ENCODE results near the gene ARHGEF10L. TPM values are rescaled to one million over a fixed set of nuclear protein-coding genes. Genes with fewer than 3 reads are reported as not detected.

ARHGEF10L gene
- total RNA-seq, 1 donor from 2014 or later: 16.7 TPM

GRCh38 chr1:17535300-17535936 is 4.1 kb upstream of the ARHGEF10L start:
- no peak overlapping the region for H3K4me3 ChIP-seq (ENCODE audit: low read length in 3 of 3)
- H3K9ac ChIP-seq (ENCODE audit: low read depth in 1 of 3, low read length in 3 of 3): no peak overlapping the region
- H3K4me1 ChIP-seq (ENCODE audit: control insufficient read depth in 3 of 3, insufficient read depth in 3 of 3, low read length in 3 of 3): peaks cover 26 to 35% (median 26%) of the 10 kb centered on the region in 3 donors
- no peaks in the 10 kb centered on the region for H3K9me3 ChIP-seq (ENCODE audit: control insufficient read depth in 3 of 3, low read length in 3 of 3)
- no peak overlapping the region for H3K27ac ChIP-seq (ENCODE audit: low read depth, low read length)
- H3K27me3 ChIP-seq (ENCODE audit: control insufficient read depth in 3 of 3, insufficient read depth in 3 of 3, low read length in 3 of 3): no peaks in the 10 kb centered on the region
- H3K36me3 ChIP-seq (ENCODE audit: control insufficient read depth in 3 of 3, insufficient read depth in 3 of 3, low read length in 3 of 3): no peaks in the 10 kb centered on the region

GRCh38 chr1:17538010-17538409 is 1.5 kb upstream of the ARHGEF10L start:
- Histone ChIP-seq H3K9ac (ENCODE audit: low read depth in 1 of 3, low read length in 3 of 3) (peak overlapping the region in 1 of 3 donors; percentile 54), H3K9me3 (ENCODE audit: control insufficient read depth in 3 of 3, low read length in 3 of 3) (no peaks in the 10 kb centered on the region), H3K27ac (ENCODE audit: low read depth, low read length) (peak overlapping the region; percentile 57), H3K27me3 (ENCODE audit: control insufficient read depth in 3 of 3, insufficient read depth in 3 of 3, low read length in 3 of 3) (no peaks in the 10 kb centered on the region), H3K4me3 (ENCODE audit: low read length in 3 of 3) (no peak overlapping the region), H3K36me3 (ENCODE audit: control insufficient read depth in 3 of 3, insufficient read depth in 3 of 3, low read length in 3 of 3) (no peaks in the 10 kb centered on the region), H3K4me1 (ENCODE audit: control insufficient read depth in 3 of 3, insufficient read depth in 3 of 3, low read length in 3 of 3) (peaks cover 15 to 24% (median 19%) of the 10 kb centered on the region in 3 donors)

- H3K27me3 ChIP-seq (ENCODE audit: control insufficient read depth in 3 of 3, insufficient read depth in 3 of 3, low read length in 3 of 3): no peaks in the 10 kb centered on the region
- no peaks in the 10 kb centered on the region for H3K36me3 ChIP-seq (ENCODE audit: control insufficient read depth in 3 of 3, insufficient read depth in 3 of 3, low read length in 3 of 3)
- H3K4me3 ChIP-seq (ENCODE audit: low read length in 3 of 3): no peak overlapping the region
- H3K27ac ChIP-seq (ENCODE audit: low read depth, low read length): peak overlapping the region; percentile 68
- H3K9me3 ChIP-seq (ENCODE audit: control insufficient read depth in 3 of 3, low read length in 3 of 3): no peaks in the 10 kb centered on the region
- H3K9ac ChIP-seq (ENCODE audit: low read depth in 1 of 3, low read length in 3 of 3): peak overlapping the region; percentile 10 to 77 (median 65)
- peaks cover 14 to 21% (median 19%) of the 10 kb centered on the region in 3 donors for H3K4me1 ChIP-seq (ENCODE audit: control insufficient read depth in 3 of 3, insufficient read depth in 3 of 3, low read length in 3 of 3)
These were observed 925 bp upstream of the ARHGEF10L start for GRCh38 chr1:17538428-17539117.

GRCh38 chr1:17539118-17539476 is 401 bp upstream of the ARHGEF10L start:
- H3K9me3 ChIP-seq (ENCODE audit: control insufficient read depth in 3 of 3, low read length in 3 of 3): no peaks in the 10 kb centered on the region
- peak overlapping the region in 2 of 3 donors; percentile 55 to 58 for H3K4me3 ChIP-seq (ENCODE audit: low read length in 3 of 3)
- peaks cover 14 to 19% (median 18%) of the 10 kb centered on the region in 3 donors for H3K4me1 ChIP-seq (ENCODE audit: control insufficient read depth in 3 of 3, insufficient read depth in 3 of 3, low read length in 3 of 3)
- H3K36me3 ChIP-seq (ENCODE audit: control insufficient read depth in 3 of 3, insufficient read depth in 3 of 3, low read length in 3 of 3): no peaks in the 10 kb centered on the region
- H3K9ac ChIP-seq (ENCODE audit: low read depth in 1 of 3, low read length in 3 of 3): peak overlapping the region; percentile 33 to 77 (median 65)
- H3K27me3 ChIP-seq (ENCODE audit: control insufficient read depth in 3 of 3, insufficient read depth in 3 of 3, low read length in 3 of 3): no peaks in the 10 kb centered on the region
- H3K27ac ChIP-seq (ENCODE audit: low read depth, low read length): peak overlapping the region; percentile 68

- no peaks in the 10 kb centered on the region for H3K9me3 ChIP-seq (ENCODE audit: control insufficient read depth in 3 of 3, low read length in 3 of 3)
- peak overlapping the region; percentile 86 to 91 (median 87) for H3K4me3 ChIP-seq (ENCODE audit: low read length in 3 of 3)
- peak overlapping the region; percentile 79 for H3K27ac ChIP-seq (ENCODE audit: low read depth, low read length)
- peak overlapping the region; percentile 86 to 96 (median 93) for H3K9ac ChIP-seq (ENCODE audit: low read depth in 1 of 3, low read length in 3 of 3)
- H3K4me1 ChIP-seq (ENCODE audit: control insufficient read depth in 3 of 3, insufficient read depth in 3 of 3, low read length in 3 of 3): peaks cover 15 to 28% (median 24%) of the 10 kb centered on the region in 3 donors
- no peaks in the 10 kb centered on the region for H3K36me3 ChIP-seq (ENCODE audit: control insufficient read depth in 3 of 3, insufficient read depth in 3 of 3, low read length in 3 of 3)
- H3K27me3 ChIP-seq (ENCODE audit: control insufficient read depth in 3 of 3, insufficient read depth in 3 of 3, low read length in 3 of 3): no peaks in the 10 kb centered on the region
These were observed 930 bp downstream of the ARHGEF10L start for GRCh38 chr1:17540255-17541001.

GRCh38 chr1:17542645-17543044 is 3.1 kb downstream of the ARHGEF10L start:
- no peaks in the 10 kb centered on the region for H3K9me3 ChIP-seq (ENCODE audit: control insufficient read depth in 3 of 3, low read length in 3 of 3)
- H3K9ac ChIP-seq (ENCODE audit: low read depth in 1 of 3, low read length in 3 of 3): peak overlapping the region in 2 of 3 donors; percentile 6 to 9
- H3K27ac ChIP-seq (ENCODE audit: low read depth, low read length): no peak overlapping the region
- H3K4me1 ChIP-seq (ENCODE audit: control insufficient read depth in 3 of 3, insufficient read depth in 3 of 3, low read length in 3 of 3): peaks cover 17 to 40% (median 38%) of the 10 kb centered on the region in 3 donors
- H3K36me3 ChIP-seq (ENCODE audit: control insufficient read depth in 3 of 3, insufficient read depth in 3 of 3, low read length in 3 of 3): no peaks in the 10 kb centered on the region
- H3K4me3 ChIP-seq (ENCODE audit: low read length in 3 of 3): no peak overlapping the region
- H3K27me3 ChIP-seq (ENCODE audit: control insufficient read depth in 3 of 3, insufficient read depth in 3 of 3, low read length in 3 of 3): no peaks in the 10 kb centered on the region

GRCh38 chr1:17544776-17545350 is 5.4 kb downstream of the ARHGEF10L start:
- peaks cover 14 to 38% (median 32%) of the 10 kb centered on the region in 3 donors for H3K4me1 ChIP-seq (ENCODE audit: control insufficient read depth in 3 of 3, insufficient read depth in 3 of 3, low read length in 3 of 3)
- no peak overlapping the region for H3K4me3 ChIP-seq (ENCODE audit: low read length in 3 of 3)
- H3K27ac ChIP-seq (ENCODE audit: low read depth, low read length): peak overlapping the region; percentile 49
- peak overlapping the region in 1 of 3 donors; percentile 16 for H3K9ac ChIP-seq (ENCODE audit: low read depth in 1 of 3, low read length in 3 of 3)
- no peaks in the 10 kb centered on the region for H3K9me3 ChIP-seq (ENCODE audit: control insufficient read depth in 3 of 3, low read length in 3 of 3)
- H3K27me3 ChIP-seq (ENCODE audit: control insufficient read depth in 3 of 3, insufficient read depth in 3 of 3, low read length in 3 of 3): no peaks in the 10 kb centered on the region
- no peaks in the 10 kb centered on the region for H3K36me3 ChIP-seq (ENCODE audit: control insufficient read depth in 3 of 3, insufficient read depth in 3 of 3, low read length in 3 of 3)

- H3K27ac ChIP-seq (ENCODE audit: low read depth, low read length): peak overlapping the region; percentile 49
- H3K36me3 ChIP-seq (ENCODE audit: control insufficient read depth in 3 of 3, insufficient read depth in 3 of 3, low read length in 3 of 3): no peaks in the 10 kb centered on the region
- no peaks in the 10 kb centered on the region for H3K9me3 ChIP-seq (ENCODE audit: control insufficient read depth in 3 of 3, low read length in 3 of 3)
- H3K27me3 ChIP-seq (ENCODE audit: control insufficient read depth in 3 of 3, insufficient read depth in 3 of 3, low read length in 3 of 3): no peaks in the 10 kb centered on the region
- no peak overlapping the region for H3K9ac ChIP-seq (ENCODE audit: low read depth in 1 of 3, low read length in 3 of 3)
- H3K4me1 ChIP-seq (ENCODE audit: control insufficient read depth in 3 of 3, insufficient read depth in 3 of 3, low read length in 3 of 3): peaks cover 15 to 42% (median 28%) of the 10 kb centered on the region in 3 donors
- no peak overlapping the region for H3K4me3 ChIP-seq (ENCODE audit: low read length in 3 of 3)
These were observed 5.9 kb downstream of the ARHGEF10L start for GRCh38 chr1:17545356-17545755.

- Histone ChIP-seq H3K27me3 (ENCODE audit: control insufficient read depth in 3 of 3, insufficient read depth in 3 of 3, low read length in 3 of 3) (no peaks in the 10 kb centered on the region), H3K36me3 (ENCODE audit: control insufficient read depth in 3 of 3, insufficient read depth in 3 of 3, low read length in 3 of 3) (no peaks in the 10 kb centered on the region), H3K4me3 (ENCODE audit: low read length in 3 of 3) (no peak overlapping the region), H3K4me1 (ENCODE audit: control insufficient read depth in 3 of 3, insufficient read depth in 3 of 3, low read length in 3 of 3) (peaks cover 20 to 48% (median 36%) of the 10 kb centered on the region in 3 donors), H3K9me3 (ENCODE audit: control insufficient read depth in 3 of 3, low read length in 3 of 3) (no peaks in the 10 kb centered on the region), H3K27ac (ENCODE audit: low read depth, low read length) (no peak overlapping the region), H3K9ac (ENCODE audit: low read depth in 1 of 3, low read length in 3 of 3) (no peak overlapping the region)
These were observed 7.6 kb downstream of the ARHGEF10L start for GRCh38 chr1:17546946-17547670.
